A204.1 (cell line): ENCODE data around the gene MTHFR.
"Not testable (repeated sequence)": the region's sequence is repeated elsewhere in the genome, so short reads cannot be mapped to it uniquely, and the experiment has no call there.

Source experiments
- FAIRE-seq: peaks from 2 replicates; lab custom pipeline; 2012; peaks lifted over from hg19 to GRCh38; lab: Jason Lieb, UNC

Gene MTHFR

DNA sequence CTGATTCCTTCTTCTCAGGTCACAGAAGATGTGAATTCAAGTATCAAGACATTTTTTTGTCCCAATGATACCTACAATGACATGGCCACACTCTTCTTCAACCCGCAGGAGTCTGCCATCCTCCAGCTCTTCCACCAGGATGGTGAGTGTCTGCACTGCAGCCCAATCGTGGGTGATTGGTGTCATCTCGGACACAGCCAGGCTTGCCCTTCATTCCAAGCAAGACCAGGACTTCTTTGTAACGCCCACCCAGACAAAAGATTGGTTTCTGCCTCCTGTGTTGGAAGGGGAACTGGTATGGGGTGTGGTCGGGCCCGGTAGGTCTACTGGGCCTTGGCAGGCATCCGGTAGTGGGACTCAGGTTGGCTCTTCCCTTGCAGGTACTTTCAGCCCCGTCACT lies 27.7 kb upstream of the MTHFR start:
- no peak for FAIRE-seq

DNA sequence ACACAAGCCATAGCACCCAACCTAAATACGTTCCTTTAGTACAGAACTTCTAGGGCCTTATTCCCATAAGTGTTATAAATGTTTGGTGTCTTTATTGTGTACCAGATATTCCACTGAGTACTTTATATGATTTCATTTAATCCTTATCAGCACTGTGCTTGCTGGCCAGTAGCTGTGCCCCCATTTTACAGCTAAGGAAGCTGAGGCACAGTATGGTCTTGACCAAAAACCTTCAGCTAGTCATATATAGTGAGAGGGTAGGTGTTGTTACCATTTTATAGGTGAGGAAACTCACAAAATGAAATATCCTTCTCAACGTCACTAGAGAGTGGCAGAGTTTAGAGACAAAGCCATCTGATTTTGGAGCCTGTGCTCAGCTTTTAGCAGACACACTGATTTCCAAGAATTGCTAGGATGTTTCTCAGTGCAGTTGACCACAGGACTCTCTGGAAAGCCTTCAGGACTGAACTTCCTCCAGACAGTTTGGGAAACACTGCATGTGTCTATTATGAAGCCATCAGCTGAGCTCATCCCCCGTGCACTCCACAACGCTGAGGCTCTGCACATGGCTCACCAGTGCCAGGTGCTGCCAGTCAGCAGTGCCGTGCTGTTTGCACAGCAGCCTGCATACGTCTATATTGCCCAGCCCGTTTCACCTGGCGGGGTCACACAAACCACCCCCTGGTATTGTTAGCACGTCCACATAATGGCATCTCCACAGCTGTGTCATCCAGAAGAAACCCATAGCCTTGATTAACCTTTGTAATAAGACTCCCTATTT lies 26.4 kb upstream of the MTHFR start:
- no peak for FAIRE-seq

DNA sequence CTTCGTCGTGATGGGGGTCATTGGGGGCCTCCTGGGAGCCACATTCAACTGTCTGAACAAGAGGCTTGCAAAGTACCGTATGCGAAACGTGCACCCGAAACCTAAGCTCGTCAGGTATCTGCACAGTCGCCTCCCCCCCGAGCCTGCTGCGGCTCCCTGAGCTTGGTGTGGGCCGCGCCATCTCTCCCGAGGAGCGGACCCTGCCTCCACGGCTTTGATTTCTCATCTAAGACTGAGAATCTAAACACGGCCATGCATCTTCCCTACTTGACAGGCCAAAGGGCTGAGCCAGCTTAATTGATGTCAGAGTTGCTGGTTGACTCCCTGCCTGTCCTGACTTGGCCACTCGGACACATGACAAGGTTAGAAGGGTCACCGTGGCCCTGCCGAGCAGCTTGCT lies 22.7 kb upstream of the MTHFR start:
- FAIRE-seq: no peak

DNA sequence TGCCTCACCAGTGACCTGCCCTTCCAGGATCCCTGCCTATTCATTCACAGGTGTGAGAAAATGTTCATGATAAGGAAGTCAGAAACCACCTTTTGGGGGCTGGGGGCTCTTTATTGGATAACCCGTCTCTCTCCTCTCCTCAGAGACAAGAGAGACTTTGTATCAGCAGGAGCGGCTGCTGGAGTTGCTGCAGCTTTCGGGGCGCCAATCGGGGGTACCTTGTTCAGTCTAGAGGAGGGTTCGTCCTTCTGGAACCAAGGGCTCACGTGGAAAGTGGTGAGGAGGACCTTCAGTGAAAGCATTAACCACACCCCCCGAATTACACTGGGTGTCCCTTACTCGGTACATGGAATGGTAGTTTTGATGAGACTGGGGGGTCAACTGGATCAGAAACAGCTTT lies 21.2 kb upstream of the MTHFR start:
- FAIRE-seq: no peak

DNA sequence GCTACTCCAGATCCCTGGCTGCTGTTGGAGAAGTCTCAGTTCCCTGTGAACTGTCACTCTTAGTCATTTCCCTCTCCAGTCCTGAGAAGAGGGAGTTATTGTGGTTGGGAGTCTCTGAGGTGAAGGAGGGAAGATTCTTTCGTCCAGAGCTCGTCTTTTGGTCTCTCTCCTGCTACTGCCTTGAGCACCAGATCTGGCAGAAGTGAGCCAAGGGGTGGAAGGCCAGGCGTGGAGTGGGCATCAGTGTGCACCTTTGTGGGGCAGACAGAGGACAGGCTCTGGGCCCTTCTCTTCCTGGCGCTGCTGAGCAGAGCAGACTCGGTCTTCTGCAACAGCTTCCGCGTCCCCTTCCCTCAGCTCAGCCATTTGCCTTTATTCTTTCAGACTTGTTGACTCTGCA lies 19.4 kb upstream of the MTHFR start:
- FAIRE-seq: no peak

DNA sequence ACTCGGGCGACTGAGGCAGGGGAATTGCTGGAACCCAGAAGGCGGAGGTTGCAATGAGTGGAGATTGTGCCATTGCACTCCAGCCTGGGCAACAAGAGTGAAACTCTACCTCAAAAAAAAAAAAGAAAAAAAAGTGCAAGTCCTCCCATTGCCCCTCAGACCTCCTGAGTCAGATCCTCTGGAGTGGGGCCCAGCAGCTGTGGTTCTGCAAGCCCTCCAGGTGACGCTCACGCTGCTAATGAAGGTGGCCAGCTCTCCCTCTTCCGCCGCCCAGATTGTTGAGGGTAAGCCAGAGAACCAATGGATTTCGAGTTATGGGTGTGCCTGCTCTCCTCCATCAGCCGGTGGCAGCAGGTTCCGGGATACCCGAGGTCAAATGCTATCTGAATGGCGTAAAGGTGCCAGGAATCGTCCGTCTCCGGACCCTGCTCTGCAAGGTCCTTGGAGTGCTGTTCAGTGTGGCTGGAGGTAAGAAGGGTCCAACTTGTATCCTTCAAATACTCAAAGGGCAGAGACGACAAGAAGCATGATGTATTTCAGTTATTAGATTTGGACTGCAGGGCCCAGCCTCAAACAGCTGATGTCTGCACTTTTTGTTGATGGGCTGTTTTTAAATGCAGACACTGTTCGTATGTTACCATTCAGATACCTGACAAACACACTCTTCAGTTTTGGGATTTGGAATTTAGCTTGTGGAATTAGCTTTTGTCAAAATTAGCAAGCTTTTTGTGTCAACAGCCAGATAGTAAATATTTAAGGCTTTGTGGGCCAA lies 17.8 kb upstream of the MTHFR start:
- FAIRE-seq: no peak

DNA sequence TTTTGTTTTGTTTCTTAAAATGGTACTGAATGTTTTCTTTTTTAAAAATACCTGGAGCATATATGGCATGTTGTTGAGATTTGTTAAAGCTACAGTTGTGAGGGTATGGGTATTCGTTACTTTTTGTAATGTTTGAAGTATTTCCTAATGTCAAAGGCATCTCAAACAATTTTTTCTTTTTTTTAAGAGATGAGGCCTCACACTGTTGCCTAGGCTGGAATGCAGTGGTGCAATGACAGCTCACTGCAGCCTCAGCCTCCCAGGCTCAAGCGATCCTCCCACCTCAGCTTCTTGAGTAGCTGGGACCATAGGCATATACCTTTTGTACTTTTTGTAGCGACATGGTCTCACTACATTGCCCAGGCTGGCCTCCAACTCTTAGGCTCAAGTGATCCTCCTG lies 16.3 kb upstream of the MTHFR start:
- FAIRE-seq: no peak

DNA sequence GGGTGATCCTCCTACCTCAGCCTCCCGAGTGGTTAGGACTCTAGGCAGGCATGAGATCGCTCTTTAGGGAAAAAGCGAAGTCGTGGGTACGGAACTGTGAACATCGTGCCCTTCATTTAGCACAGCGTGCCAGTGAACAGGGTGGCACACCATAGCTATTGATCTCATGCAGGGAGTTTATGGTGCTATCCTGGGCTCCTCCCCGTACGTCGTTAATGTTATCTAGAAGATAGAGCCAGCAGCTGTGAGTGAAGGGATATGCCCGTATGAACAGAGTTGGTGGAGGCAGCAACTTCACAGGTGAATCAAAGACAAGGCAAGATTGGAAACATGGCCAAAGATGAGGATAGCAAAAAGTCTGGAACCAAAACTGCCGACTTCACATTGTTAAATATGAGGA lies 11.4 kb upstream of the MTHFR start:
- FAIRE-seq: no peak

DNA sequence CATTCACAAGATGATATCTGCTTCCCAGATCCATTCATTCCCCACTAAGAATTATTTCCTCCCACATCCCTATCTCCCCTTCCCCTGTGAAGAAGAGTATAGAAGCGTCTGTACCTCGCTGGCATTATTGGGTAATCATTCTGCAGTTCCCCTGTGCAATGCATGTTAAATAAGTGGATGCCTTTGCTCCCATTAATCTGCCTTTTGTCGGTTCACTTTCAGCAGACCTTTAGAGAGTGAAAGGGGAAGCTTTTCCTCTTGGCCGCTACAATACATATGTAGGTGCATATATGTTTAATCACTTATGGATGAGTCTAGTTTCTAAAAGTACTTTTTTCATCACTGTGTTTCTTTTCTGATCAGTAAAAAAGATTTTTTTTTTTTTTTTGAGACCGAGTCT lies 7.3 kb upstream of the MTHFR start:
- no peak for FAIRE-seq

DNA sequence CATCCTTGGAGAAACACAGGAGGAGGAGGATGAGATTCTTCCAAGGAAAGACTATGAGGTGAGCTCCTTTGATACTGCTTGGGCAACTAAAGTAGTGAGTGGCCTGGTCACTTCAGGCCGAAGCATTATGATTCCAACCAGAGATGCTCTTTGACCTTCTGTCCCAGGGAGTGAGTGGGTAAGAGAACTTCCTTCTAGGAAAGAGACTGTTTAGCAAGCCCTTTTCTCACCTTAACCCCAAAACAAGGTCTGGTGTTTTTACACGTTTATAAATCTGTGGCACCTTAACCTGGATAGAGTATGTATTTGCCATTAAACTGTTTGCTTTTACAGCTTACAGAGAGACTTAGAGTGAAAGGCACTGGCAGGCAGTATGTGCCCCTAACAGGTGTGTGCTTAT lies 1.4 kb upstream of the MTHFR start:
- FAIRE-seq: no peak

DNA sequence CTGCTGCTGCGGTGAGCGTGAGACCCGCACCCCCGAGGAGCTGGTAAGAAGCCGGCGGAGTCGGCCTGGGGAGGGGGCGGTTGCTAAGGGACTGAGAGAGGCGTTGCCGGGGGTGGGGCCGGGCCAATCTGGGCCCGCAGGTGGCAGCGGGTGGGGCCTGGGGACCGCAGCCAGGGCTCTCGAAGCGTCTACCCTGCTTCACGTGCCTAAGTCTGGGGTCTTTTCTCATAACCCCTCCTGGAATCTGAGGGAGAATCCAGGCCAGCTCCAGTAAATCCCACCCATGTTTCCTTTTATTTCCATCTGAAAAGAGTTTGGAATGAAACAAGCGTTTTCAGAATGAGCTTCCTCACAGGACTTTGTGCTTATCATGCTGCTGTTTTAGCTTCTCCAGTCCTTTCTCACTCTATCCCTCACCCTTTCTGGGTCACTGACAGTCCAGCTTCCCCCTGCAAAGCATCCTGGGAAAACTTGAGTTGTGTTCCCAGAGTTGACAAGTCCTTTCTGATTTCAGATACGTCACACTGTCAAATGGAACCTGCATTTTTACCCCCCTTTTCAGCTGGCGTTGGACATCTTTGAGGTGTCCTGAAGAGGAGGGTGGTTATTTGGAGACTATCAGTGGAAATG lies 658 bp upstream of the MTHFR start:
- FAIRE-seq: no peak

DNA sequence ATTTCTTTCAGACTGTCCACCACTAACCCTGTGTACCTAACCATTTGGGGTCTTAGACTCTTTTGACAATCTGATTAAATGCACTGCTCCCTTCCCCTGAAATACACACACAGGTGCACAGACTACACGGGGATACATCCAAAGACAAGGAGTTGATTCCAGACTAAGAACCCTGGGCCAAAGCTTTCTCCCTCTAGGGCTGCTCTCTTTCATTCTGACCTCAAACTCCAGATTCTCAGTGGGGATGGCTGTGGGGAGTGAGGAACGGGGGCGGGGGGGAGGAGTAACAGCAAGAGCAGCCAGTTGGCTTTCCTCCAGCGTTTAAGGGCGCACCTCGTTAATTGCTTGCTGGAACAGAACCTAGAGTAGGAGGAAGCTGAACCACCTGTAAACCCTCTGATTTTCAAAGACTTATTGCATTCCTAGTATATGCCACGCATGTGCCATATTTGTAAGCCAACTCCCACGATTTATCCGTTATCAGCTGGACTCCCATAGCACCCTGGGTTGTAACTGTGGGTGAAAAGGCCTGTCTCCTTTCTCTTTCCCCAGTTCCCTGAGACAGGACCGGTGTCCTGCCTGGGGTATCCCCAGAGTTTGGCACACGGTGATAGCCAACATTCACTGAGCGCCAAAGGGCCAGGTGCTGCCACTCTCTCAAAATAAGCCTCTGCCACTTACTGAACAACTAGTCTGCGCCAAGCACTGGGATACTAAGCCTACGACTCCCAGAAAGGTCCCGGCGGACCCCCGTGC lies 920 bp downstream of the MTHFR start:
- no peak for FAIRE-seq

DNA sequence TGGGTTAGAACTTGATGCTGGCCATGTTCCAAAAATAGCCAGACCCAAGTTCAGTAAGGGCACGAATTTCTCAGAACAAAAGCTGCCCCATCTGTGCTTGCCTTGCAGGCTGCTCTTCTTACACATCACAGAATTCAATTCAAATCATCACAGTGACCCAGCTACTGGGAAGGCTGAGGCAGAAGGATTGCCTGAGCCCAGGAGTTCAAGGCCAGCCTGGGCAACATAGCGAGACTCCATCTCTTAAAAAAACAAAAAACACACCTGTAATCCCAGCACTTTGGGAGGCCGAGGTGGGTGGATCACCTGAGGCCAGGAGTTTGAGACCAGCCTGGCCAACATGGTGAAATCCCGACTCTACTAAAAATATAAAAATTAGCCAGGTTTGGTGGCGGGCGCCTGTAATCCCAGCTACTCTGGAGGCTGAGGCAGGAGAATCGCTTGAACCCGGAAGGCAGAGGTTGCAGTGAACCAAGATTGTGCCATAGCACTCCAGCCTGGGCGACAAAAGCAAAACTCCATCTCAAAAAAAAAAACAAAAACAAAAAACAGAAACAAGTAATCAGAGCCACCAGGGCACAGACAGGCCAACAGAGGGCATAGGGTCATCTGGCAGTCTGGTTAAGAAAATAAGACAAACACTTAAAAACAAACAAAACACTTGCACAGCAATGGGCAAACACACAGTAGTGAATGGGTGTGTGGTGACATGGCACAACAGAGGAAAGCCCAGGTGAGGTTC lies 1.7 kb downstream of the MTHFR start:
- FAIRE-seq: not testable (repeated sequence)

DNA sequence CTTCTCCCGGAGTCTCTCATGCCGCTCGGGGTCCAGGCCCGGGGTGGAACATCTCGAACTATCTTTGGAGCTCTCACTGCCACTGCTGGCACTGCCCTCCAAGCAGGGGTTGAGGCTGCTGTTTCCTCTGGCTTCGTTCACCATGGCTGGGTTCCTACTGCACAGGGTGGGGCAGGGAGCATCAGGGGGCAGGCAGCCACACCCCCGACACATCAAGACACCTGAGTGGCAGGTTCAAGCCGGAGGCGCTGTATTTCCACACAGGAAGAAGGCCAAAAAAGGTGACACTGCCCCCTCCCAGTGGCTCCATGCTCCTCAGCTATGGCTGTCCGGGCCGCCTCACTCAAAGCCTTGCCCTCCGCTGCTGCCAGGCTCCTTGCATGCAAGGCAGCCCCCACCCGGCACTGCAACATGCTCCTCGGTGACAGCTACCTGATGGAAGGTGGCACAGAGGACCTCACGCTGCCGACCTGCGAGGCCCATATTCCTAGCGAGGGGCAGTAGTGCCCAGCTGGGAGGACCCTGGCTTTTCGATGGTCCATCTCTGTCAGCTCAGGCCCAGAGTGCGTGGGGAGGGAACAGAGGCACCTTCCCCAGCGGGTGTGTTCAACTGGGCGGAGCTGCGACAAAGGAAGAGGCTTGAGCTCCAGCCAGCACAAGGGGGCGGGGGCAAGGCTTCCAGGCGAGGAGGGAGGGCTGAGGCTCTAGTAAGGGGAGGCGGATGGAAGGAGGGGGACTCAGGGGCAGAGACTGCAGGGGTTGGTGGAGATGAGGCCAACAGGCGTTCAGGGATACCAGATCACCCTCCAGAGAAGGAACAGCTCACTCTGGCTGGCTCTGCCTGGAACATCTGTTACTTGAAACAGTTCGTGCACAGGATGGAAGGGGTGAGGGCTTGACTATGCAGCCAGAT lies 2.5 kb downstream of the MTHFR start:
- no peak for FAIRE-seq

DNA sequence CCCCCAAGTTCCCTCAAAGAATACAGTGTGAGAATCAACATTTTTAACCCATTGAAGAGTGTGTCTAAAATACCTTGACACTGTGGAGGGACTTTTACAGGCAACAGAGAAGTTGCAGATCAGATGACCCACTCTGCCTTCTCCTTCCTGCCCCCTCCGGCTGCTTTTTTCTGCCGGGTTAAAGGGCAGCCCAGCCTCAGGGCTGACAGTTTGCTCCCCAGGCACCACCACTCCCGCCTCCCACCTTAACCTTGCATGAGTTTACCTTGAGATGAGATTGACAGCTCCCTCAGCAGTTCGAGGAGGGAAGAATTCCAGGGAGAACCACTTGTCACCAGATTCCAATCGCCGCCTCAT lies 3.2 kb downstream of the MTHFR start:
- no peak for FAIRE-seq

DNA sequence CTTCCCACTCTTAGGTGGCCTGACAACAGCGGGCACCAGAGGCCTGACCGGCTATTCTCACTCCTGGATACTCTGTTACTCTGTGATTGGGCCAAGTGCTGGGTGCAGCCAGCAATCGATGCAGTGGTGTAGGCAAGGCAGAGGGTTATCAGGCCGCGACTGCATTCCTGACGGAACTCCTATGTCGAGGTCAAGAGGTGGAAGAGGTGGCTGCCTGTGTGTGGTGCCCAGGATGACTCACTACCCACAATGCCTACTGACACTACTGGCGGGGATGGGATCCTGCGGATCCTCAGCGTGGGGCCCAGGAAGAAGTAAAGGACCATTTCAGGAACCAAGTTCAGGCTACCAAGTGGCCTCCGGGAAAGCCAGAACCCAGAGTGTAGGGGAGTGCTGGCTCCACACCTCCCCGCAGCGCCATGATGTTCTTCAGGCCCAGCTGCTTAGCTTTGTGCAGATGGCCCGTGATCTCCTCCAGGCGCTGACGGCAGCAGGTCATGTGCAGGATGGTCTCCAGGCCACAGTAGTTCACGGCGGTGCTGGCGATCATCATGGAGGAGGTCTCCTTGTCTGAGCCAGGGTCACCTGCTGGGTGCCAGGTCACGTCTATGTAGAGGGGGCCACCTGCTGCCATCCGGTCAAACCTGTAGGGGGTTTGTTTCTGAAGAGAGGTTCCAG lies 4.9 kb downstream of the MTHFR start:
- no peak for FAIRE-seq

DNA sequence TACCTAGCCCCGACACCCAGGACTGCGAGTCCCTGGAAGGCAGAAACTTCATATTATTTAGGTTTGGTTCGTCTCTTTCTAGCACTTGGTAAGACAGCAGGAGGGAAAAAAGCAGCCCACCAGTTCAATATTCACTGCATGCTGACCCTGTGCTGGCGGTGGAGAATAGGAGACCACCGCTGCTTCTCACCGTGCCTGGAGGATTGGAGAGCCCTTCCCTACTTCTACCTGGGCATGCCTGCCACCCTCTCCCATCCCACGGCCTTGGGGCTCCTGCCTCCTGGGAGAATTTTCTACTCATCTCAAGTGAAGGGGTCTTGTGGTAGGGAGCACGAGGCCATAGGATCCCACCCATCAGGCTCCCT lies 5.4 kb downstream of the MTHFR start:
- no peak for FAIRE-seq

DNA sequence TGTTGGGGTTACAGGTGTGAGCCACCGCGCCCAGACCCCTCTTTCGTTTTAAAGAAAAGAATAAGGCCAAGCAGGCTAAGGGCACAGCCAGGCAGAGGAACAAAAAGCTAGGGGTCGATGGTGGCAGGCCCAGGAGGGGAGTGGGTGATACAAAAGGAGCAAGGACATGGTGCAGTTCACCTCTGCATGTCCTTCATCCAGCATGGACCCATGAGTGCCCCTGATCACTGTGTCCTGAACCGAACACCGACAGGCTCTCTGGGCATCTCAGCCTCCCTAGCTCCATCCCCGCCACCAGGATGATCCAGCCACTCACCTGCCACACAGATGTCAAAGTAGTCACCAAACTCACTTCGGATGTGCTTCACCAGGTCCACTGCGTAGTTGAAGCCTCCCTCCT lies 5.9 kb downstream of the MTHFR start:
- no peak for FAIRE-seq

DNA sequence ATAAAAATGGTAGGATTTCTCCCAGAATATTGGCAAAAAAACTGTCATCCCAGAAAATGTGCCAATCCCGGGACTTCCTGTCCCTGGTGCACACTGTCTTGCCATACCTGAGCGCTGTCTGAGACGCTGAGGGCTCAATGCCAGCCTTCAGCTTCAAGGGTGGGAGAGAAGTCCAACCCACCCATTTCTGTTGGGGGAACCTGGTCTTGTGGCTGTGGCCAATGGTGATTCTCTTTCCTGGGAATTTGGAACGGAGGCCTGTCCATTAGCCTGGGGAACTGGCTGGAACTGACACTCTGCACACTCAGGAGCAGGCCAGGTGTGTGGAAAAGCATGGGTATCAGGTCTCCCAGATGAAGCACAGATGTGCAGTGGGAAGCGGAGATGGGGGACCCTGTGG lies 6.7 kb downstream of the MTHFR start:
- no peak for FAIRE-seq

DNA sequence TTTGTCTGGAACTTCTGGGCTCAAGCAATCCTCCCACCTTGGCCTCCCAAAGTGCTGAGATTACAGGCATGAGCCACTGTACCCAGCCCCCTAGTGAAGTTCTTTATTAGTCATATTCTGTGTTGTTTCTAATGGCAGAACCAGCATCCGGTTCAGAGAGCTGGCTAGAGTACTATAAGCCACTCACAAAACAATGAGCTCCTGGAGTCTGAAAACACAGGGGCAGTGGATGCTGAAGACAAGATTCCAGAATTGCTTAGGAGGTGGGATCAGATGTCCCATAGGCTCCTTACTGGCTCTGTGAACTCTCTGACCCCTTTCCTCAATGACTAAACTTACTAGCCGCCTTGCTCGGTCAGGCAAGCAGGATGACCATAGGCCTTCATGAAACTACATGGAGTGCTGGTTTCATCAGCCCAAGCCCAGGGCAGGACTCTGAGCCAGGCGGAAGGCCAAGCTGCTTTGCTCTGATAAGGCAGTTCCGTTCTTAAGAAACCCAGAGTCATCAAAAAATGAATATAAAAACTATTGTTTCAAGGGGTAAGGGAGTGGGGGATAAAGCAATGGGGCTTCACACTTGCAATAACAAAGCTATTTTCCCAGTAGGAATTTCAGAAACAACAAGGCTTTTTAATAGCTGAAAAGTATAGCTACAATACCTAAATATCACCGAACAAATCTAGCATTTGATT lies 8.1 kb downstream of the MTHFR start:
- no peak for FAIRE-seq
